MG63 (cell line): ENCODE results near the gene EDN3. TPM values are rescaled to one million over a fixed set of nuclear protein-coding genes. Genes with fewer than 3 reads are reported as not detected.
A peak's percentile ranks its signal among the peaks of the same experiment; 100 is the strongest.

Source experiments
- DNase-seq: peaks from one replicate; pipeline ENCODE4 v3.0.0-alpha.2; 2020
- H3K27me3 ChIP-seq: fragments of 250-450 bp; sonication (Bioruptor Pico); 2 replicates; pipeline ENCODE4 v1.5.1; 2020; ENCODE audit warnings: mild to moderate bottlenecking, moderate library complexity
- H3K36me3 ChIP-seq: fragments of 250-450 bp; sonication (Bioruptor Pico); 2 replicates; pipeline ENCODE4 v1.5.1; 2020; ENCODE audit warnings: mild to moderate bottlenecking, moderate library complexity
- H3K4me3 ChIP-seq: fragments of 250-450 bp; sonication (Bioruptor Pico); 2 replicates; pipeline ENCODE4 v1.5.1; 2020; ENCODE audit warnings: mild to moderate bottlenecking, moderate library complexity
- H3K9me3 ChIP-seq: fragments of 250-450 bp; sonication (Bioruptor Pico); 2 replicates; pipeline ENCODE4 v1.5.1; 2020; ENCODE audit warnings: mild to moderate bottlenecking, moderate library complexity
- total RNA-seq: library from RNA; depleted of rRNA; stranded (reverse); fragments of >200 nt; shearing (Covaris generic); gene quantifications from 2 replicates; pipeline ENCODE4 v1.2.3, GENCODE V29; 2014; ENCODE audit warnings: low replicate concordance; rRNA removed

The EDN3 gene, protein sequence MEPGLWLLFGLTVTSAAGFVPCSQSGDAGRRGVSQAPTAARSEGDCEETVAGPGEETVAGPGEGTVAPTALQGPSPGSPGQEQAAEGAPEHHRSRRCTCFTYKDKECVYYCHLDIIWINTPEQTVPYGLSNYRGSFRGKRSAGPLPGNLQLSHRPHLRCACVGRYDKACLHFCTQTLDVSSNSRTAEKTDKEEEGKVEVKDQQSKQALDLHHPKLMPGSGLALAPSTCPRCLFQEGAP
- not detected in 2 replicates for total RNA-seq

DNA sequence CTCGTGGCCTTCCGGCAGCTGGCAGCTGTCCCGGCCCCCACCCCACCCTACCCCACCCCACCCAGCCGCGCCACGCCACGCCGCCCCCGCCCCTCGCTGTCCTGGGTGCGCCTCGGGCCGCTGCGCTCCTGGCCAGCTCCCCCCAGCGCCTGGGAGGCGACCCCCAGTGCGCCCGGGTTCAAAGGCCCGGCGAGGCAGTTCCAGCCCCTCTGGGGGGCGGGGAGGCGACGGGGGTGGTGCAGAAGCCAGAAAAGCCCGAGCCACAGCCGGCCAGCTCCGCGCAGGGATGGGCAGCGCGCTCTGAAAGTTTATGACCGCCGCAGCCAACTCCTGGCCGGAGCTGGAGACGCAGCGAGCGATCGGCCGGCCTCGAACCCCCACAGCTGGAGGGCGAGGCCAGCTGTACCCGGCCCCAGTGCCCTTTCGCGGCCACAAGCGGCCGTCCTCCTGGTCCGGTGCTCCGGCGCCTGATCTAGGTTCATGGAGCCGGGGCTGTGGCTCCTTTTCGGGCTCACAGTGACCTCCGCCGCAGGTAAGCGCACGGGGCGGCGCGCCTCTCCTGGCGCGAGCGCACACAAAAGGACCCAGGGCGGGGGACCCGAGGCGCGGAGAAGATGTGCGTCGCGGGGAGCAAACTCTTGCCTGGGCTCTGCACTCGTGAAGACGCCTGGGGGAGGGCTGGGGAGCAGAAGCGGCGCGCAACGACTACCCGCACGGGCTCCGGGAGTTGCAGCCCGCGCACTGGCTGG is at the start of gene EDN3:
TSS of gene EDN3 (plus strand) at position 279 of the 749 bp plus-strand sequence. CDS start at position 481, 202 bp downstream.
- H3K9me3 ChIP-seq, result no peaks in the 10 kb centered on the region
- H3K4me3 ChIP-seq, result no peak within 1 kb of the TSS
- DNase-seq, result no peak
- peaks cover 40% of the 10 kb centered on the region for H3K27me3 ChIP-seq
- no peaks in the 10 kb centered on the region for H3K36me3 ChIP-seq

- no peaks in the 10 kb centered on the region for H3K9me3 ChIP-seq
- H3K27me3 ChIP-seq, result peaks cover 22% of the 10 kb centered on the region
- no peak for DNase-seq
- no peaks in the 10 kb centered on the region for H3K36me3 ChIP-seq
- no peak overlapping the region for H3K4me3 ChIP-seq
Measured at GRCh38 chr20:59253325-59253724, 47.1 kb upstream of the EDN3 start.

GRCh38 chr20:59253779-59254319 is 46.6 kb upstream of the EDN3 start:
- peak; percentile 26 for DNase-seq
- Histone ChIP-seq H3K36me3 (no peaks in the 10 kb centered on the region), H3K27me3 (peaks cover 23% of the 10 kb centered on the region), H3K9me3 (no peaks in the 10 kb centered on the region), H3K4me3 (no peak overlapping the region)

- no peaks in the 10 kb centered on the region for H3K9me3 ChIP-seq
- H3K27me3 ChIP-seq, result peaks cover 34% of the 10 kb centered on the region
- no peaks in the 10 kb centered on the region for H3K36me3 ChIP-seq
- H3K4me3 ChIP-seq, result no peak overlapping the region
- DNase-seq, result no peak
Measured at GRCh38 chr20:59255256-59255655, 45.2 kb upstream of the EDN3 start.

GRCh38 chr20:59258221-59258621 is 42.2 kb upstream of the EDN3 start:
- no peaks in the 10 kb centered on the region for H3K36me3 ChIP-seq
- H3K27me3 ChIP-seq, result peaks cover 34% of the 10 kb centered on the region
- no peak for DNase-seq
- no peak overlapping the region for H3K4me3 ChIP-seq
- H3K9me3 ChIP-seq, result no peaks in the 10 kb centered on the region

GRCh38 chr20:59259946-59260345 is 40.5 kb upstream of the EDN3 start:
- H3K9me3 ChIP-seq, result no peaks in the 10 kb centered on the region
- no peak for DNase-seq
- no peaks in the 10 kb centered on the region for H3K36me3 ChIP-seq
- no peak overlapping the region for H3K4me3 ChIP-seq
- H3K27me3 ChIP-seq, result peaks cover 41% of the 10 kb centered on the region

DNA sequence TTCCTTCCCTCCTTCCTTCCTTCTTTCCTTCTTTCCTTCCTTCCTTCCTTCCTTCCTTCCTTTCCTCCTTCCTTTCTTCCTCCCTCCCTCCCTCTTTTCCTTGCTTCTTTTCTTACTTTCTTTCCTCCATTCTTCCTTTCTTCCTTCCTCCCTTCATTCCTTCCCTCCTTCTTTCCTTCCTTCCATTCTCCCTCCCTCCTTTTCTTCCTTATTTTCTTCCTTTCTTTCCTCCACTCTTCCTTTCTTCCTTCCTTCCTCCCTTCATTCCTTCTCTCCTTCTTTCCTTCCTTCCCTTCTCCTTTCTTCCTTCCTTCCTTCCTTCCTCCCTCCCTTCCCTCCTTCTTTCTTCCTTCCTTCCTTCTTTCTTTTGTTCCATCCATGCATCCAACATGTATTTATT is 35.1 kb upstream of the EDN3 start:
- no peaks in the 10 kb centered on the region for H3K9me3 ChIP-seq
- no peak for DNase-seq
- no peaks in the 10 kb centered on the region for H3K36me3 ChIP-seq
- no peak overlapping the region for H3K4me3 ChIP-seq
- H3K27me3 ChIP-seq, result peaks cover 17% of the 10 kb centered on the region

DNA sequence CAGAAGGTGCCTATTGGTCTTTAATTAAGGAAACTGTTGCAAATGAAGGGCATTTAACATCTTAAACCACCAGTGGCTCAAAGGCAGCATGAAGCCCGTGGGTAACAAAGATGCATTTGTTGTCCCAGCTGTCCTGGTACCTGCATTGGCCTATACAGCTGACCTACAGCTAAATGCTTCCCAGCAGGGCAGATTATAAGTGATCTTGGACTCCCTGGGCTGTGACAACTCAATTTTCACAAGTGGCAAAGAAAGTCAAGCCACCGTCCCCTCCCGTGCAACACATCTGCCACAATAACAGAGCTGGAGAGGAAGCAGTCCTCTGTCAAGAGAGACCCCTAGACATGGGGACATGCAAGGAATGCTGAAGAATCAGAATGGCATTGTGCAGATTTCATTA is 31.5 kb upstream of the EDN3 start:
- Histone ChIP-seq H3K27me3 (peaks cover 11% of the 10 kb centered on the region), H3K4me3 (no peak overlapping the region), H3K9me3 (no peaks in the 10 kb centered on the region), H3K36me3 (no peaks in the 10 kb centered on the region)
- DNase-seq, result no peak

DNA sequence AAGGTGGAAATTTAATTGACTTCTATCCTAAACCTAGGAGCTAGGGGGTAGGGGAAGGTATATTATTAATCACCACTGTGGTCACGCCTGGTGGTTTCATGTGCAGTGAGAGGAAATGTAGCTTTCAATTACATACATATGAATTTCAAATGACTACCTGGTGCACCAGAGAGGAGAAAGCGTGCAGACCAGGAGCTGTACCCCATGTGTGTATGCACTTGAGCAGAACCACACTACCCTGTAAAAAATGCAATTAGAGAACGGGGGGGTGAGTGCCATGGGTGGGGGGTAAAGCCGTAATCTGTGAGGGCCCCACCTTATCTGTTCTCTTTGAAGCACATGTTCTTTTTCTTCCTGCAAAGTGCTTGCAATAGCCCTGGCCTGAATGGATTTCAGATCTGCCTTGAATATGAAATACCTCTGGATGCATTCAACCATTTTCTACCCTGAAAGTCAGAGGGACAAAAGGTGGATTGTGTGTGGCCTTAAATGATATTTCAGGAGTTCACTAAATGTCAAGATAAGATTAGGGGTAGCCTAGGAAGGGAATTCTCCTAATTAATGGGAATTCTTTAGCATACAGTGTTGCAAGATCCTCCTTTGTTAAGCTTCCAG is 30.9 kb upstream of the EDN3 start:
- Histone ChIP-seq H3K27me3 (peaks cover 13% of the 10 kb centered on the region), H3K4me3 (no peak overlapping the region), H3K36me3 (no peaks in the 10 kb centered on the region), H3K9me3 (no peaks in the 10 kb centered on the region)
- DNase-seq, result no peak

GRCh38 chr20:59270380-59270779 is 30.0 kb upstream of the EDN3 start:
- H3K9me3 ChIP-seq, result no peaks in the 10 kb centered on the region
- H3K27me3 ChIP-seq, result peaks cover 9% of the 10 kb centered on the region
- no peak overlapping the region for H3K4me3 ChIP-seq
- H3K36me3 ChIP-seq, result no peaks in the 10 kb centered on the region
- DNase-seq, result no peak

DNA sequence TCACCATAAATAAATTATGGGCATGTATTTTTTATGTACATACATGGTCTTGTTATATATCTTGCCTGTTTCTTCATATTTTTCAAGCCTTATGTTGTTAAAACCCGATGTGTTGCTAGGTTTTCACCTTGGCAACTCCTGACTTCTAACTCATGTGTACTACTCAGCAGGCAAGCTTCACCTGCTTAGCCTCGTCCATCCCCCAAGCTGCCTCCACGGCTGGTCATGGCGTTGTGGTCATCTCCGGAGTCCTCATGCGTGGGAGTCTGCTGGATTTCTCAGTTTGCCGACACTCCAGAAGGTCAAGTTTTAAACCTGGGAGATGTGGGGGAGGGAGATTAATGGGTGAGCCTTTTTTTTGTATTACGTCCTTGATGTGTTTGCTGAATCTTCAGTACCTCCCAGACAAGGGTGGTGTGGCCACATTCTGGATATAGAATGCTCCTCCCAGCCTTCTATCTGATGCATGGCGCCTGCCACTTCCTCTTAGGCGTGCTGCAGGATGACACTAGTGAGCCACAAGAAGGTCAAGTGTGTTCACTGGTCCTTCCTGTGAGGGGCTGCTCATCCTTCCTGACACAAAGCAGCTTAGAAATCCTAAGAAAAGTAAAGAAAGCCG is 26.6 kb upstream of the EDN3 start:
- no peak for DNase-seq
- peaks cover 12% of the 10 kb centered on the region for H3K27me3 ChIP-seq
- H3K4me3 ChIP-seq, result no peak overlapping the region
- H3K36me3 ChIP-seq, result no peaks in the 10 kb centered on the region
- no peaks in the 10 kb centered on the region for H3K9me3 ChIP-seq

- Histone ChIP-seq H3K9me3 (no peaks in the 10 kb centered on the region), H3K27me3 (peaks cover 12% of the 10 kb centered on the region; the same call in 1 of the 2 replicates), H3K36me3 (no peaks in the 10 kb centered on the region), H3K4me3 (no peak overlapping the region)
- DNase-seq, result no peak
Measured at GRCh38 chr20:59276938-59277337, 23.5 kb upstream of the EDN3 start.

GRCh38 chr20:59284470-59284869 is 15.9 kb upstream of the EDN3 start:
- DNase-seq, result no peak
- Histone ChIP-seq H3K27me3 (0 out of 2 replicates have a peak, but pooled peaks cover 2% of the 10 kb centered on the region), H3K4me3 (no peak overlapping the region), H3K9me3 (no peaks in the 10 kb centered on the region), H3K36me3 (no peaks in the 10 kb centered on the region)

- no peaks in the 10 kb centered on the region for H3K9me3 ChIP-seq
- H3K36me3 ChIP-seq, result no peaks in the 10 kb centered on the region
- H3K4me3 ChIP-seq, result no peak overlapping the region
- no peak for DNase-seq
- peaks cover 4% of the 10 kb centered on the region; the same call in 1 of the 2 replicates for H3K27me3 ChIP-seq
Measured at GRCh38 chr20:59289994-59290393, 10.4 kb upstream of the EDN3 start.

DNA sequence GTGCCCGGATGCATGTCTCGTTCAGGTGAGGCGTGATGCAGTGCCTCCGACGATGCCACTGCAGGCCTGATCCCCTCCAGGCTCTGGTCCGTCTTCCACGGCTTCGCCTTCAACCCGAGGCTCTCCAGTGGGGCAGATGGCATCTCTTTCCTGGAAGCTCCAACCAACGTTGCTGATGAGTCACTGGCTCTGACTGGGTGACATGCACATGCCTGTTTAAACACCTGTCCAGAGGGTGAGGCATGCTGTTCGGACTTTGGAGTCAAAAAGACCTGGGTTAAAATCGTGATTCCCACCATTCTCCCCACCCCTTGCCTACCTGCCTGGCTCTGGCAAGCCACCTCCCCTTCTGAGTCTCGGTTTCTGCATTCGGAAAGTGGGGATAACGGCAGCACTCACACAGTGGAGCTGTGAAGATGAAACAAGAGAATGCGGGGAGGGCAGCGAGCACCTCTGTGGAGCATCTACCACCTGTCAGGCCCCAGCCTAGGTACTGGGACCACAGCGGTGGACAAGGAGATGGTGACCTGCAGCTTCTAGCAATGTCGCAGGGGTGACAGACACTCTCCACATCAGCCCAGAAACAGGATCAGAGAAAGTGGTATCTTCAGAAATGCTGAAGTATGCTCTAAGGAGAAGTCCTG is 8.5 kb upstream of the EDN3 start:
- no peak for DNase-seq
- H3K27me3 ChIP-seq, result peaks cover 13% of the 10 kb centered on the region
- no peaks in the 10 kb centered on the region for H3K36me3 ChIP-seq

DNA sequence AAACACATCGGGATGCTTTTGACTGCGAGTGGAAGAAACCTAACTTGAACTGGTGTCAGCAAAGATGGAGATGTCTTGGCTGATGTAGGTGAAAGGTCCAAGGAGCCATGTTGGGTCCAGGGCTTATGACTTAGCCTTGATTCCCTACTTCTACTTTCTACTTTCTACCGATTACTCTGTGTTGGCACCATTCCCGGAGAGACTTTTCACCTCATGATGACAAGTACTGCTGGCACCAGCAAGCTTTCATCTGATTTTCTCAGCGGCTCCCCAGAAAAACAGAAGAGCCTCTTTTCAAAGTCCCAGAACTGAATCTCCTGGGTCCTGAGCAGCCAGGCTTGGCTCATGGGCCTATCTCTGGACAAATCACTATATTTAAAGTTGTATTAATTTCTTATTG is 4.9 kb upstream of the EDN3 start:
- Histone ChIP-seq H3K9me3 (no peaks in the 10 kb centered on the region), H3K36me3 (no peaks in the 10 kb centered on the region), H3K4me3 (no peak overlapping the region), H3K27me3 (peaks cover 28% of the 10 kb centered on the region)
- DNase-seq, result peak; percentile 15

More for the DNA sequence above, 8.5 kb upstream of the EDN3 start:
- H3K9me3 ChIP-seq, result no peaks in the 10 kb centered on the region
- no peak overlapping the region for H3K4me3 ChIP-seq
